DMS153 treated with DMSO at 0.1 percent for 48 hours (cell line): ENCODE measurements around the gene FRAT2.

ENCODE experiments used
- DNase-seq: peaks from one replicate; lab custom pipeline; 2025; ENCODE audit not compliant: unreplicated experiment; lab: John Stamatoyannopoulos, UW

Gene FRAT2

DNA sequence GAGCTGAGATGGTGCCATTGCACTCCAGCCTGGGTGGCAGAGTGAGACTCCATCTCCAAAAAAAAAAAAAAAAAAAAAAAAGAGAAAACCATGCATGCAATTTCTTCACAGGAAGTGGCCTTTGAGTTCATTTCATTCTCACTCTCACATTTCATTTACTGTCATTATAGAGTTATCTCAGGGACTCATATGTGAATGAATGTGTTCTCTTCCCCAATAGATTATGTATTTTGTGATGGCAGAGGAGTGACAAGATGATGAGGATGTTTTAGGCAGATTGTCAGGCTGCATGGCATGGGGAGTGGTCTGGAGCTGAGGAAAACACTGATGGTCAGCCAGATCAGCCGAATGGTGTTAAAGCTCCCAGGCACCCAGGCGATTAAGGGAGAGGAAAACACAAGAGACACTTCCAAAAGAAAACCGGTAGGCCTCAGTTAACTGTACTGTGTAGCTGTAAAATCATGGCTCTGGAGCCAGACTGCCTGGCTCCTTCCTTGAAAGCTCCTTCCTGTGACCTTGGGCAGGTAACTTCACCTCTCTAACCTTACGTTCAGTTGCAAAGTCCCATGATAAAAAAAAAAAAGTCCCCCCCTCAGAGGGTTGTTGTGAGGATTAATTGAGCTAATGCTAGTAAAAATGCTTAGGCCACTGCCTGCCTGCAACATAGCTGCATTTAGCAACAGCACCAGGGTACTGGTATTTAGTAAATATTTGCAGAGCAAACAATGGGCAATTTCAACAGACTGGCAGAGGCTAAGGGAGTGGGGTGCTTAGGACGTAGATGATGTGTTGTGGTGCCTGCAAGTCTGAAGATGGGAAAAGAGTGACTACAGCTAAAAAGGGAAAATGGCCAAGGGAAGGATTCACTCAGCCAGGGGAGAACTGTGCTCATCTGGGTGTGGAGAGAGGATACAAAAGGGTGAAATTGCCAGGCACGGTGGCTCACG lies 6.9 kb downstream of the FRAT2 start:
- peak; percentile 69 for DNase-seq

GRCh38 chr10:97325754-97326153 lies 8.8 kb downstream of the FRAT2 start:
- no peak for DNase-seq

GRCh38 chr10:97323501-97323900 lies 11.0 kb downstream of the FRAT2 start:
- DNase-seq, result no peak

GRCh38 chr10:97321804-97322190 lies 12.7 kb downstream of the FRAT2 start:
- DNase-seq, result peak; percentile 76

GRCh38 chr10:97321032-97321803 lies 13.3 kb downstream of the FRAT2 start:
- peak; percentile 68 for DNase-seq

- no peak for DNase-seq
Observed at GRCh38 chr10:97320480-97321031, 14.0 kb downstream of the FRAT2 start.

DNA sequence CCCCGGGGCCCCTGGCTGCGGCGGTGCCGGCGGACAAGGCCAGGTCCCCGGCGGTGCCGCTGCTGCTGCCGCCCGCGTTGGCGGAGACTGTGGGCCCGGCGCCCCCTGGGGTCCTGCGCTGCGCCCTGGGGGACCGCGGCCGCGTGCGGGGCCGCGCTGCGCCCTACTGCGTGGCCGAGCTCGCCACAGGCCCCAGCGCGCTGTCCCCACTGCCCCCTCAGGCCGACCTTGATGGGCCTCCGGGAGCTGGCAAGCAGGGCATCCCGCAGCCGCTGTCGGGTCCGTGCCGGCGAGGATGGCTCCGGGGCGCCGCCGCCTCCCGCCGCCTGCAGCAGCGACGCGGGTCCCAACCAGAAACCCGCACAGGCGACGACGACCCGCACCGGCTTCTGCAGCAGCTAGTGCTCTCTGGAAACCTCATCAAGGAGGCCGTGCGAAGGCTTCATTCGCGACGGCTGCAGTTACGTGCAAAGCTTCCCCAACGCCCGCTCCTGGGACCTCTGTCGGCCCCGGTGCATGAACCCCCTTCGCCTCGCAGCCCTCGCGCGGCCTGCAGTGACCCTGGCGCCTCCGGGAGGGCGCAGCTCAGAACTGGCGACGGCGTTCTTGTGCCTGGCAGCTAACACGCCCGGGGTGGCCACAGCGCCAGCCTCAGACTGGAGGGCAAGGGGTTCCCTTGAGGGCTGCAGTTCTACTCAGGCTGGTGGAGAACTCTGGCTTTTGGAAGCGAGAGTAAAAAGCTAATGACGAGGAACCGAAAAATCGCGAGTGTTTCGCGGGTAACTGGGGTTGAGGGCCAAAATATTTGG lies 14.7 kb downstream of the FRAT2 start:
- DNase-seq, result peak; percentile 45

- DNase-seq, result peak; percentile 66
Observed at GRCh38 chr10:97318772-97319651, 15.5 kb downstream of the FRAT2 start, which contains the start of gene FRAT1. Gene FRAT1 (plus strand): TSS chr10:97319271. CDS start chr10:97319454, 183 bp downstream.

DNA sequence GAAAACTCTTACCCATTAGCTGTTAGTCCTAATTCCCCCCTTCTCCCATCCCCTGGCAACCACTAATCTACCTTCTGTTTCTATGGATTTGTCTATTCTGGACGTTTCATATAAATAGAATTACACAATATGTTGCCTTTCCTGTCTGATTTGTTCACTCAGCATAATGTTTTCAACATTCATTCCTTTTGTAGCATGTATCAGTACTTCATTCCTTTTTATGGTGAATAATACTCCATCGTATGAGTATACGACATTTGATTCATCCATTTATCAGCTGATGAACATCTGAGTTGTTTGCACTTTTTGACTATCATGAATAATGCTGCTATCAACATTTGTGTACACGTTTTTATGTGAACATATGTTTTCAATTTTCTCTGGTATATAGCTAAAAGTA lies 19.9 kb downstream of the FRAT2 start:
- no peak for DNase-seq

DNA sequence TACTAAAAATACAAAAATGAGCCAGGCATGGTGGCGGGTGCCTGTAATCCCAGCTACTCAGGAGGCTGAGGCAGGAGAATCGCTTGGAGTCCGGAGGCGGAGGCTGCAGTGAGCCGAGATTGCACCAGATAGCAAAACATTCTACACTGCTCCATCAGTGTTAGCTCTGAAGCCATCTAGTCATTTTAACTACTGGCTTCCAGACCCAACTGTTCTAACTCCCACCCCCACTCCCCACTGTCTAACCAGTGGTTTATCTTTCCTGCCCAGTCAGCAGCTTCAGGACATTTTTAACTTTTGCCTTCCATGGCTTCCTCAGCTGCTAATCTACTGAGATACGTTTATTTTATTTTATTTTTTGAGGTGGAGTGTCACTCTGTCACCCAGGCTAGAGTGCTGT lies 21.6 kb downstream of the FRAT2 start:
- DNase-seq, result no peak

GRCh38 chr10:97311111-97311626 lies 23.4 kb downstream of the FRAT2 start:
- no peak for DNase-seq

- no peak for DNase-seq
Observed at GRCh38 chr10:97307866-97308780, 26.4 kb downstream of the FRAT2 start.

GRCh38 chr10:97307441-97307840 lies 27.1 kb downstream of the FRAT2 start:
- no peak for DNase-seq

- DNase-seq, result no peak
Observed at GRCh38 chr10:97302088-97302791, 32.3 kb downstream of the FRAT2 start.

GRCh38 chr10:97300980-97301379 lies 33.5 kb downstream of the FRAT2 start:
- no peak for DNase-seq

DNA sequence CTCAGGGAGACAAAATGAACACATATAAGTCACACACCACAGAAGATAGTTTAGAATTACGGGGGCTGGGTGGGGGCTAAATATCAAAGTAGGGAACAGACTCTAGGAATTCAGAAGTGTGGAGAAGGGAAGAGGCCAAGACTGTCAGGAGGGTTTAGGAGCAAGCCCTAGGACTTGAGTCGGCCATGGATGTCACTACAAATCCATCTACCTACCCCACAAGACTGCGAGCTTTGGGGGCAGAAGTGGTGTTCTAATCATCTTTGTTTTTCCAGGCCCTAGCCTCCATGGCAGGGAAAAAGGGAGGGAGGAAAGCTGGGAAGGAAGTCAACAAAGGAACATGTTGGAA lies 36.3 kb downstream of the FRAT2 start:
- no peak for DNase-seq

- no peak for DNase-seq
Observed at GRCh38 chr10:97297556-97298222, 36.8 kb downstream of the FRAT2 start.

- no peak for DNase-seq
Observed at GRCh38 chr10:97292862-97293198, 41.7 kb downstream of the FRAT2 start.
